ENCODE measurements around the gene PRM1. TPM values are rescaled to one million over a fixed set of nuclear protein-coding genes. Genes with fewer than 3 reads are reported as not detected.
A peak's percentile ranks its signal among the peaks of the same experiment; 100 is the strongest.
"Not testable (repeated sequence)": the region's sequence is repeated elsewhere in the genome, so short reads cannot be mapped to it uniquely, and the experiment has no call there.

The PRM1 gene
- polyA plus RNA-seq, 10 donors: not detected

DNA sequence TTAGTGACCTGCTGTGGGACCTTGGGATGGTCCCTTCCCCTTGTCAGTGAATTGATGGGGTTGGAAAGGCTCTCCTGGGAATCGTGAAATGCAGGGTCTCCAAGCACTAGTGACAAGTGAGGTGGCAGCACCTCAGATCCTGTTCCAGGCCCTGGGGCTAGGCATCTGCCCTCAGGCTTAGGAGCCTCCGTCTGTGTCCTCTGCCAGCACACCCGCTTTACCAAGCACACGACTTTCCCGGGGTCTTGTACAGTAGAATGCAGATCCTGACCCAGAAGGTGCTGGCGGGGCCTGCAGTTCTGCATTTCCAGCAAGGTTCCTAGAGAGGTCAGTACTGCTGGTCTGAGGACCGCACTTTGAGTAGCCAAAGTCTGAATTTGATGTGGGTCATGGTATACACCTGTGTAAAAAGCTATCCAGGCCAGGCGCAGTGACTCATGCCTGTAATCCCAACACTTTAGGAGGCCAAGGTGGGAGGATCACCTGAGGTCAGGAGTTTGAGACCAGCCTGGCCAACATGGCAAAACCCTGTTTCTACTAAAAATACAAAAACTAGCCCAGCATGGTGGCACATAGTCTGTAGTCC, 33.3 kb upstream of the PRM1 start:
- DNase-seq: no peak

- DNase-seq: no peak
Observed at GRCh38 chr16:11313493-11314308, 32.6 kb upstream of the PRM1 start.

DNA sequence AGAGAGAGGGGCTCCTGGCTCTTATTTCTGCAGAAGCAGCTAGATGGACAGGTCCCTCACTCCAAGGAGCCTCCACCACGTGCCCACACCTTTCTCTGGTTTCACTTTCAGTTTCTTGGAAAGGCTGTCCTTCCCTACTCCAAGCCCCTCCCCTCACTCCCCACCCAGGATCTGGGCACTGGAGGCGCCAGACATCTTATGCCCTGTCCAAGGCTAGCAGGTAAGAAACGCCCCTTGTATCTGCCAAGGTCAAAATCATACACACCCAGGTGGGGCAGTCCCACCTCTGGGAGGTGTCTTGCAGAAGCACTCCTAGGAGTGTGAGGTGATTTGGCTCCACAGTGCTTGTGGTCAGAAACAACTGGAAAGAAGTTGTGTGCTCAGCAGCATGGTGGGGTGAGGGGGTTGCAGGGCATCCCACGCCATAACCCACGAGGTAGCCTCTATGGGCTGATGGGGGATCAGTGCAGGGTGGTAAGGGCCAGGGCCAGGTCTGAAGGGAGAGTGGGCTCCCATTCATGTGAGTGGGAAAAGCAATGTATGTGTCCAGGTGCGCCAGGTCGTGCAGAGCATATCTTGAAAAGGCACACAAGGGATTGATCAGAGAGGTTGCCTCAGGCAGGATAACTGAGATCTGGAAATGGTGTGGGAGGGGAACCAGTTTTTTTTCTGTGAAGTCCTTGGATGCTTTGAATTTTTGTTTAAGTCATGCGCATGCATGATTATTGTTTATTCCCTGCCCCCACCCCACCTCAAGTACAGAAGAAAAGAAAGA, 31.8 kb upstream of the PRM1 start:
- DNase-seq: peak in 1 of 3 donors; percentile 40

- no peak for DNase-seq
Observed at GRCh38 chr16:11310997-11311561, 29.9 kb upstream of the PRM1 start.

DNA sequence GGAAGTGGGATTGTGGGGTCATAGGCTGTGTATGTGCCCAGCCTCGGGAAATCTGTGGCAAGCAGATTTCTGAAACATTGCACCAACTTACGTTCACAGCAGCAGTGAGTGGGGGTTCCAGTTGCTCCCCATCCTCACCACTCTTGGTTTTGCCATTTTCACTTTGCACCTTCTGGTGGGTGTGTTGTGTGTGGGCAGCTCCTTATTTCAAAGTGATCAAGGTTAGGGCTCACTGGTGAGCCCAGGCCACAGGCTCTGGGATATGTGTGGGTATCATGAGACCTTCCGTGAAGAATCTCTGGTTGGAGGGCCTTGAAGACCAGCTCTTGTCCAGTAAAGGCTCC, 29.5 kb upstream of the PRM1 start:
- no peak for DNase-seq

- no peak for DNase-seq
Observed at GRCh38 chr16:11309895-11310633, 28.9 kb upstream of the PRM1 start.

DNA sequence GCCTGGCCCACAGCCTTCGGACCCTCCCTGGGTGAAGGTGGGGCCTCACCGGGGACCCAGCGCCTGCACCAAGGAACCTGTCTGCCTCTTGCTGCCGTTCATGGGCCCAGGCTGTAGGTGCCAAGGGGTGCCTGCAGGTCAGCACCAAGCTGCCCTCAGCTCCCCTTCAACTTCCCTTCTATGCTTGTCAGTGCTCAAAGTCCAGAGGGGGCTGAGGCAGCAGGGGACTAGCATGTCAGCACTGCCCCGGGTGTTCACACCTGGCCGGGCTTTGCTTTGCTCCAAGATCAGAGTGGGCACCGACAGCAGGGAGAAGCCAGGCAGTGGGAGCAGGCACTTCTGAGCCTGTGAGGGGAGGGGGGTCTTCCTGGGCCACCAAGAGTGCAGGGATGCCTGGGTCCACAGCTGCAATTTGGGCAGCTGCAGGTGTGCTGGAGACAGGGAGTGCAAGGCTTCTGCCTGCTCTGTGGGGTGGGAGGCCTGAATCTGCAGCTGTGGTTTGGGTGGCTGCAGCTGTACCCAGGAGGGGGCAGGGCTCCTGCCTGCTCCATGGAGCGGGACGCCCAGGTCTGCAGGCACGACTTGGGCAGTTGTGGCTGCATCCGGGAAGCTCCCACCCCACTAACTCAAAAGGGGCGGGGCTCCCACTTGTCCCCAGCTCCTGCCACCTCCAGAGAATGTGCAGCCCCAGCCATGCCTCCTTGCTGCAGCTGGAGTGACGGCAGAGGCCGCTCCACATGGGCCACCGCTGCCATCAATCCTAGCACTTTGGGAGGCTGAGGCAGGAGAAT, 27.6 kb upstream of the PRM1 start:
- DNase-seq: no peak

DNA sequence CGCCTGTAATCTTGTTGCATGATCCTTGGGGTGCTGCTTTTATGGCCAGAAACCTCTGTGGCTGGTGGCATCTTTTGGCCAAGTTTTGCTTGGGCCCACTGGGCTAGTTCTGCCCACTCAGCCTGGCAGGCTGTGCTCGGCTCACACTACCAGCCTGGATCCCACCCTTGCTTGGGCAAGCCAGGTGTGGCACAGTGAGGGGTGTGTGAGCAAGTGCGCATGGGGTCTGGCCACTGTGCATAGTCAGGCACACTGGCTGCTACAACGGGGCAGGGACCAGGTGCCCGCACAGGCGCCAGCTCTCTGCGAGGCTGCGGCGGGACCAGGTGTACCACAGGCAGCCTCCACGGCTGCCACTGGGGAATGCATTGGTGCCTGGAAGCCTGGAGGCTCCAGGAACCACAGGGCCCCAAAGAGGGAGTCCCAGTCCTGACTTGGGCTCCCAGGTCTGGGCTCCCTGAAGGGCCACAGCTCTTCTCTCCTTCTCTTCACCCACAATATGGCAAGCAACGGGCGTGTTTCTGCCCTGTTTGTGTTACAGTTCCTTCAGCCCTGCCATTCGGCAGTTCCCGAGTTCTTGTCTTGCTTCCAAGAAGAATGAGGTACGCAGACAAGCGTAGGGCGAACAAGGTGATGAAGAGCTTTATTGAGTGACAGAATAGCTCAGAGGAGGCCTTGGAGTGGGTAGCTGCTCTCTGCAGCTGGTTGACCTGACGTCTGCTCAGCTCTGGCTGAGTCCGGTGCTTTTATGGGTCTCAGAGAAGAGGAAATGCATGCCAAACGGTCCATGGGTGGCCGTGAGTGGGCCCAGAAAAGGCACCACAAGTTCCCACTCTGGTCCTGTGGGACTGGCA, 26.7 kb upstream of the PRM1 start:
- DNase-seq: no peak

DNA sequence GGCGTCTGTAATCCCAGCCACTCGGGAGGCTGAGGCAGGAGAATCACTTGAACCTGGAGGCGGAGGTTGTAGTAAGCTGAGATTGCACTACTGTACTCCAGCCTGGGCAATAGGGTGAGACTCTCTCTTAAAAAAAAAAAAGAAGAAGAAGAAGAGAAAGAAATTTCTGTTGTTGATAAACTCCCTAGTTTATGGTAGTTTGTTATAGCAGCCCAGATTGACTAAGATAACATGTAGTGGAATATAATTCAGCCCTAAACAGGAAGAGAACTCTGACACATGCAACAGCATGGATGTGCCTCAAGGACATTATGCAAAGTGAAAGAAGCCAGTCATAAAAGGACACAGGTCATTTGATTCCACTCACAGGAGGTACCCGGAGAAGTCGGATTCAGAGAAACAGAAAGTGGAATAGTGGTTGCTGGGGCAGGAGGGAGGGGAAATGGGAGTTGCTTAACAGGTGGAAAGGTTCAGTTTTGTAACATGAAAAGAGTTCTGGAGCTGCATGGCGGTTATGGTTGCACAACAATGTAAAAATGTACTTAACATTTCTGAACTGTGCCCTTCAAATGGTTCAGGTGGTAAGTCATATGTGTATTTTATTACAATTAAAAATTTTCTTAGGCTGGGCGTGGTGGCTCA, 26.0 kb upstream of the PRM1 start:
- DNase-seq: no peak

- DNase-seq: no peak
Observed at GRCh38 chr16:11306381-11306780, 25.3 kb upstream of the PRM1 start.

- DNase-seq: no peak
Observed at GRCh38 chr16:11303405-11304138, 22.4 kb upstream of the PRM1 start.

- no peak for DNase-seq
Observed at GRCh38 chr16:11302977-11303376, 21.8 kb upstream of the PRM1 start.

- no peak for DNase-seq
Observed at GRCh38 chr16:11301645-11302501, 20.7 kb upstream of the PRM1 start.

DNA sequence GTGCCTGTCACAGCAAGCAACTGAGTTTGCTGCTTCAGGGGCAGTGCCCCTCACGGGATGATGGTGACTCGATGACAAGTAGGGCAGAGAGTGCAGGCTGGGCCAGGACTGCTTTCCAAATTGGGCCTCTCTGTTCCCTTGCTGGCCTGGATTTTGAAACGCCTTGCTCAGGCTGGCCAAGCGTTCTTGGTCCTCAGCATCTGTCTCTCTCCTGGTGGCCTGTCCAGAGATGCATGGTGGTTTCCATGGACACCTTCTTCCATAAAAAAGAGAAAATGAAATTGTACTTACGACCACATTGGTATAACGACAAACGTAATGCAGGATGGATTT, 19.4 kb upstream of the PRM1 start:
- no peak for DNase-seq

DNA sequence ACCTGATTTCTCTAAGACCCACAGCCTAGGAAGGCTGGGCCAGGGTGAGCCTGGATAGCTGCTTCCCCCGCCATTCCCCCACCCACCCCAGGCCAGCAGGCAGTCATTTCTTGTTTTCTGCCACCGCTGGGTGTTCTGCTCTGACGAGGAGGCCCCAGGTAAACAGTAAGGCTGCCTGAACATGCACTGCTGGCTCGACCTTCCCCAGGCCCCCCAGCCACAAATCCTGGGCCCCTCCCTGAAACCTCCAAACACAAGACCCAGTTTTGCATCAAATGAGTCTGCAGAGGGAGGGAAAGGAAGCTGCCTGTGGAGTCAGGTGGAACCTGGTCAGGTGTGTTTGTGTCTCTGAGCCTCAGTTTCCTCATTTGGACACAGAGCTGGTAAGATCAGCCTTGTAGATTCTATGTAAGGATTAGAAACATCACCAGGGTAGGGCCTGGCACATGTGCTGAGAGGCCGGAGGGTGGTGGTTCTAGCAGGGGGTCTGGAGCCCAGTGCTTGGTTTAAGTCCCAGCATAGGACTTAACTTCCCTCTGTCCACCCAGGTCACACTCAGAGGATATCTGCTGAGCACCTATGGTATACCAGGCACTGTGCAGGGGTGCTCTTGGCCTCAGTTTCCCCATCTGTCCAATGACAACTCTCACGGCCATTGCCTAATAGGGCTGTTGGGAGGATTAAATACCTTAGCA, 18.9 kb upstream of the PRM1 start:
- DNase-seq: no peak

DNA sequence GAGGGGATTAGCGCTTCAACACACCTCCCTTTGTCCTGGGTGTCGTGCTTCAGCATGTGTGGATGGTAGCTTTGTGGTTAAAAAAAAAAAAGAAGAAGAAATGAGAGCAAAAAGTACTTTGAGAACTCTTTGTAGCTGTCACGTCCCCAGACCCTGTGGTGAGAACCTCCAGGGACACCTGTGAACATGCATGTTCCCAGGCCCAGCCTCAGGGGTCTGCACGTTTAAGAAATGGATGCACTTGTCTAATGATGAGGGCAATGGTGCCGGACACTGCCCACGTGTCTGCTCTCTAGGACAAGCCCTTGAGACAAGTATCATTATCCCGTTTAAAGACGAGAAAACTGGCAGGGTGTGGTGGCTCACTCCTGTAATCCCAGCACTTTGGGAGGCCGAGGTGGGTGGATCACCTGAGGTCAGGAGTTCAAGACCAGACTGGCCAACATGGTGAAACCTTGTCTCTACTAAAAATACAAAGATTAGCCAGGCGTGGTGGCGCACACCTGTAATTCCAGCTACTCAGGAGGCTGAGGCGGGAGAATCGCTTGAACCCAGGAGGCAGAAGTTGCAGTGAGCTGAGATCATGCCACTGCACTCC, 17.9 kb upstream of the PRM1 start:
- DNase-seq: not testable (repeated sequence)

Data from muscle of back (tissue), 11 donors.